MM.1S (cell line): ENCODE results near the gene ASCC3.

Experiments
- DNase-seq: peaks from one replicate; pipeline ENCODE4 v3.0.0-alpha.2; 2015
- H2AFZ ChIP-seq: fragments of 300-600 bp; sonication (generic); 2 replicates; pipeline ENCODE4 v1.6.0; 2016; ENCODE audit warnings: antibody characterized with exemption, low read length
- H3F3A ChIP-seq: fragments of 300-600 bp; sonication (generic); 2 replicates; pipeline ENCODE4 v1.6.1; 2016; ENCODE audit warnings: mild to moderate bottlenecking, antibody characterized with exemption, low read length, moderate library complexity, mixed read lengths; ENCODE audit not compliant: insufficient read depth
- H3K27ac ChIP-seq: fragments of 300-600 bp; sonication (generic); 2 replicates; pipeline ENCODE4 v1.5.1; 2016; ENCODE audit warnings: mild to moderate bottlenecking, low read length
- H3K27me3 ChIP-seq: fragments of 300-600 bp; sonication (generic); replicated peaks from 2 replicates; pipeline ENCODE4 v1.6.0; 2016; ENCODE audit warnings: low read length; ENCODE audit not compliant: insufficient read depth
- H3K36me3 ChIP-seq: fragments of 300-600 bp; sonication (generic); replicated peaks from 2 replicates; pipeline ENCODE4 v1.6.1; 2016; ENCODE audit warnings: mild to moderate bottlenecking, low read length, mixed read lengths; ENCODE audit not compliant: insufficient read depth
- H3K4me1 ChIP-seq: fragments of 300-600 bp; sonication (generic); 2 replicates; pipeline ENCODE4 v1.6.1; 2016; ENCODE audit warnings: low read length, mixed read lengths
- H3K4me2 ChIP-seq: fragments of 300-600 bp; sonication (generic); 2 replicates; pipeline ENCODE4 v1.6.0; 2016; ENCODE audit warnings: low read depth, low read length
- H3K4me3 ChIP-seq: fragments of 300-600 bp; sonication (generic); 2 replicates; pipeline ENCODE4 v1.5.1; 2016; ENCODE audit warnings: low read length, mixed read lengths
- H3K79me2 ChIP-seq: fragments of 300-600 bp; sonication (generic); 2 replicates; pipeline ENCODE4 v1.6.1; 2016; ENCODE audit warnings: mixed run types, low read length, mixed read lengths
- H3K9ac ChIP-seq: fragments of 300-600 bp; sonication (generic); 2 replicates; pipeline ENCODE4 v1.6.1; 2016; ENCODE audit warnings: low read length, mixed read lengths
- H3K9me2 ChIP-seq: fragments of 300-600 bp; sonication (generic); replicated peaks from 2 replicates; pipeline ENCODE4 v1.6.1; 2016; ENCODE audit warnings: mild to moderate bottlenecking, low read length, mixed read lengths; ENCODE audit not compliant: insufficient read depth
- H3K9me3 ChIP-seq: fragments of 300-600 bp; sonication (generic); replicated peaks from 2 replicates; pipeline ENCODE4 v1.6.1; 2016; ENCODE audit warnings: mild to moderate bottlenecking, low read length, mixed read lengths; ENCODE audit not compliant: insufficient read depth
- H4K20me1 ChIP-seq: fragments of 300-600 bp; sonication (generic); 2 replicates; pipeline ENCODE4 v1.6.1; 2016; ENCODE audit warnings: mild to moderate bottlenecking, low read length, moderate library complexity, mixed read lengths; ENCODE audit not compliant: insufficient read depth
- CTCF ChIP-seq: fragments of 300-600 bp; sonication (generic); IDR thresholded peaks from 2 replicates; pipeline ENCODE4 v1.5.1; 2016; ENCODE audit warnings: antibody characterized with exemption, low read length, mixed read lengths
- EZH2 ChIP-seq: fragments of 300-600 bp; sonication (generic); optimal IDR thresholded peaks from 2 replicates; pipeline ENCODE3; 2017; ENCODE audit warnings: low read depth, mild to moderate bottlenecking, antibody characterized with exemption, low read length, mixed read lengths
- EZH2phosphoT487 ChIP-seq: fragments of 300-600 bp; sonication (generic); IDR thresholded peaks from 2 replicates; pipeline ENCODE4 v1.6.1; 2018; ENCODE audit warnings: antibody characterized with exemption, low read length

The ASCC3 gene

DNA sequence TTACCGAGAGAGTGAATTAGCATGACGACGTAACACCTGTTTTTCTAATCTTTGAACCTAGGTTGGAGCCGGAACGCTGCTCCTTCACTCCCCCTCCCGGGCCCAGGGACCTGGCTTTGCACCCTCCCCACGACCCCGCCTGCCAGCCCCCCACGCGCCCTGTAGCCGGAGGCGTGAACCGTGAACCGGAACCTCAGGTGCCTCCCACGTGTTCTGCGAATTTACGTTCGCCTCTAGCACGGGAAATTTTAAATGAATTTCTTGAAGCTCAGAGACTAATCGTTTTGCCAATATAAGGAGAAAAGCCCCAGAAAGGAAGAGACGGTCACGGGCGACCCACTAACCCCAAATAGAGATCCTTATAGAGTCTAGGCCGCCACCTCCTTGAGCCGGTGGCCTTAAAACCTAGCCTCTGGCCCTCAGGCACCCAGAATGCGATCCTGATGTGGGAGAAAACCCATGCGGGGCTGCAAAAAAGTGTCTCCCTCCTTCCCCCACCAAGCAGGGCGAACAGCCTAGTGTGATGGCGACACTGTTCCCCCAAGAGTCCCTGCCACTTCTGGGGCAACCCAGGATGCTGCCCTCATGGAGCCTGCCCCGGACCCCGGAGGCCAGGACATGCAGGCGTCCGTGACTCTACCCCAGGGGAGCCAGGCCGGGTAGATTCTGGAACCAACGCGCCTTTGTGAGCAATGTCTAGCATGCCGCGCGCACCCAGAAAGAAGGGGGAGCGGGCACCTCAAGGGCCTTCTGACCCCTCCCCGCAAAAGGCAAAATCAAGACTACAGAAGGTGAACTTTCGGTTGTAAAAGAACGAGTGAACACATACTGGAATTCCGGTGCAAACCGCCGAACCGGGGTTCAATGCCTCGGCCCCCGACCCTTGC is 413.8 kb downstream of the ASCC3 start:
- peaks cover 26% of the 10 kb centered on the region for H3K27me3 ChIP-seq
- TF ChIP-seq EZH2 = no peak
- TF ChIP-seq CTCF = no peak
- no peak for TF ChIP-seq EZH2phosphoT487

GRCh38 chr6:100466410-100467128 is 414.6 kb downstream of the ASCC3 start:
- TF ChIP-seq EZH2phosphoT487 = no peak
- TF ChIP-seq EZH2 = no peak
- TF ChIP-seq CTCF = no peak
- Histone ChIP-seq H3K9me3 (no peaks in the 10 kb centered on the region), H3K27ac (no peak overlapping the region), H3K27me3 (peaks cover 19% of the 10 kb centered on the region), H3K9ac (no peak overlapping the region), H3F3A (no peaks in the 10 kb centered on the region), H2AFZ (no peak overlapping the region), H3K36me3 (no peaks in the 10 kb centered on the region), H3K79me2 (no peaks in the 10 kb centered on the region), H4K20me1 (no peaks in the 10 kb centered on the region), H3K4me3 (no peak overlapping the region), H3K9me2 (no peaks in the 10 kb centered on the region), H3K4me2 (no peak overlapping the region; the same call in 1 of the 2 replicates), H3K4me1 (0 out of 2 replicates have a peak, but pooled peaks cover 6% of the 10 kb centered on the region)
- no peak for DNase-seq

More for the DNA sequence above, 413.8 kb downstream of the ASCC3 start:
- H3K4me3 ChIP-seq = no peak overlapping the region
- no peak overlapping the region for H2AFZ ChIP-seq
- H4K20me1 ChIP-seq = no peaks in the 10 kb centered on the region
- no peaks in the 10 kb centered on the region for H3K79me2 ChIP-seq
- H3K36me3 ChIP-seq = no peaks in the 10 kb centered on the region
- H3K9ac ChIP-seq = no peak overlapping the region
- no peak overlapping the region for H3K27ac ChIP-seq
- no peaks in the 10 kb centered on the region for H3K9me3 ChIP-seq
- peaks cover 6% of the 10 kb centered on the region; the same call in 1 of the 2 replicates for H3F3A ChIP-seq
- H3K4me1 ChIP-seq = peaks cover 8% of the 10 kb centered on the region
- H3K4me2 ChIP-seq = no peak overlapping the region
- no peaks in the 10 kb centered on the region for H3K9me2 ChIP-seq
- no peak for DNase-seq

- Histone ChIP-seq H3K36me3 (no peaks in the 10 kb centered on the region), H3K4me1 (0 out of 2 replicates have a peak, but pooled peaks cover 6% of the 10 kb centered on the region), H3K4me2 (no peak overlapping the region; the same call in 1 of the 2 replicates), H4K20me1 (no peaks in the 10 kb centered on the region), H3K9me3 (no peaks in the 10 kb centered on the region), H3K79me2 (no peaks in the 10 kb centered on the region), H3F3A (no peaks in the 10 kb centered on the region), H3K27ac (no peak overlapping the region), H3K27me3 (peaks cover 20% of the 10 kb centered on the region), H3K9me2 (no peaks in the 10 kb centered on the region), H3K4me3 (no peak overlapping the region), H3K9ac (no peak overlapping the region), H2AFZ (no peak overlapping the region)
- TF ChIP-seq CTCF (no peak), EZH2phosphoT487 (no peak), EZH2 (no peak)
- no peak for DNase-seq
Measured at GRCh38 chr6:100465701-100466409, 415.3 kb downstream of the ASCC3 start.
